ENCODE results near the gene NEK9.

DNA sequence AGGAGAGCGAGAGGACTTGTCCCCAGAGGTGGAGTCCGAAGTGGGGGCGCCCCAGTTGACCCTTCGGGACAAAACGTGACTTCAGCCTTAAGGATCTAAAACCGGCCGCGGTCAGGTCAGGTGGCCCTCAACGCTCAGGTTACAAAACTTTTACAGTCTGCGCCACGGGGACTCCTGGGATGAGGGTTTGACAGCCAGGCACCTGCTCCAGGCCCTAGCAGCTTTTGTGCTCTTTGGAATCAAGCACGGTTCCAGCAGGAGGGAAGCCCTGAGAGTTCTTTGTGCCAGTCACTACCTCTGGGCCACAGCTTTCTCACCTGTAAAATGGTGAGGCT is 57.1 kb downstream of the NEK9 start:
- no peak for TF ChIP-seq POLR2A (IDR thresholded peaks at IDR 0.05)
- TF ChIP-seq, protein P1, sequence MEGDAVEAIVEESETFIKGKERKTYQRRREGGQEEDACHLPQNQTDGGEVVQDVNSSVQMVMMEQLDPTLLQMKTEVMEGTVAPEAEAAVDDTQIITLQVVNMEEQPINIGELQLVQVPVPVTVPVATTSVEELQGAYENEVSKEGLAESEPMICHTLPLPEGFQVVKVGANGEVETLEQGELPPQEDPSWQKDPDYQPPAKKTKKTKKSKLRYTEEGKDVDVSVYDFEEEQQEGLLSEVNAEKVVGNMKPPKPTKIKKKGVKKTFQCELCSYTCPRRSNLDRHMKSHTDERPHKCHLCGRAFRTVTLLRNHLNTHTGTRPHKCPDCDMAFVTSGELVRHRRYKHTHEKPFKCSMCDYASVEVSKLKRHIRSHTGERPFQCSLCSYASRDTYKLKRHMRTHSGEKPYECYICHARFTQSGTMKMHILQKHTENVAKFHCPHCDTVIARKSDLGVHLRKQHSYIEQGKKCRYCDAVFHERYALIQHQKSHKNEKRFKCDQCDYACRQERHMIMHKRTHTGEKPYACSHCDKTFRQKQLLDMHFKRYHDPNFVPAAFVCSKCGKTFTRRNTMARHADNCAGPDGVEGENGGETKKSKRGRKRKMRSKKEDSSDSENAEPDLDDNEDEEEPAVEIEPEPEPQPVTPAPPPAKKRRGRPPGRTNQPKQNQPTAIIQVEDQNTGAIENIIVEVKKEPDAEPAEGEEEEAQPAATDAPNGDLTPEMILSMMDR (IDR thresholded peaks at IDR 0.05) = no peak
